Epithelial cell of proximal tubule (primary cell): Measurements from ENCODE around the gene CAPNS2. TPM values are rescaled to one million over a fixed set of nuclear protein-coding genes. Genes with fewer than 3 reads are reported as not detected.

ENCODE experiments used
- DNase-seq: peaks from one replicate; pipeline ENCODE4 v3.0.0-alpha.2; 2011; ENCODE audit warnings: low read depth
- H3K4me3 ChIP-seq: 2 replicates; pipeline ENCODE4 v1.5.1; 2011; ENCODE audit warnings: low read depth, mild to moderate bottlenecking, low read length
- CTCF ChIP-seq: conservative IDR thresholded peaks from 2 replicates; pipeline ENCODE4 v1.5.1; 2012; ENCODE audit warnings: low read depth, mild to moderate bottlenecking, low read length
- total RNA-seq: library from RNA; depleted of rRNA; stranded (reverse); fragments of >200 nt; gene quantifications from 2 replicates; pipeline ENCODE4 v1.2.3, GENCODE V29; 2015

Gene CAPNS2
- total RNA-seq, 1 donor from 2014 or later, result not detected

- no peak overlapping the region for H3K4me3 ChIP-seq
- TF ChIP-seq CTCF, result no peak
- DNase-seq, result no peak
Measured at GRCh38 chr16:55574811-55575210, 8.3 kb downstream of the CAPNS2 start.

- DNase-seq, result no peak
- no peak for TF ChIP-seq CTCF
- H3K4me3 ChIP-seq, result no peak overlapping the region
Measured at GRCh38 chr16:55575496-55575895, 9.0 kb downstream of the CAPNS2 start.

GRCh38 chr16:55576384-55576783 is 9.9 kb downstream of the CAPNS2 start:
- H3K4me3 ChIP-seq, result no peak overlapping the region
- no peak for DNase-seq
- no peak for TF ChIP-seq CTCF

- no peak for TF ChIP-seq CTCF
- H3K4me3 ChIP-seq, result no peak overlapping the region
- DNase-seq, result no peak
Measured at GRCh38 chr16:55577887-55578286, 11.4 kb downstream of the CAPNS2 start.

- TF ChIP-seq CTCF, result no peak
- DNase-seq, result no peak
- no peak overlapping the region for H3K4me3 ChIP-seq
Measured at GRCh38 chr16:55585631-55586030, 19.1 kb downstream of the CAPNS2 start.

- TF ChIP-seq CTCF, result no peak
- no peak overlapping the region for H3K4me3 ChIP-seq
- DNase-seq, result no peak
Measured at GRCh38 chr16:55588799-55589198, 22.3 kb downstream of the CAPNS2 start.

- no peak for TF ChIP-seq CTCF
- DNase-seq, result no peak
- H3K4me3 ChIP-seq, result no peak overlapping the region
Measured at GRCh38 chr16:55592306-55592705, 25.8 kb downstream of the CAPNS2 start.
